ENCODE data around the gene METRN. TPM values are rescaled to one million over a fixed set of nuclear protein-coding genes. Genes with fewer than 3 reads are reported as not detected.

METRN gene
- total RNA-seq, 6 experiments from 2014 or later, result 14.0 to 43.7 (median 26.2) TPM

DNA sequence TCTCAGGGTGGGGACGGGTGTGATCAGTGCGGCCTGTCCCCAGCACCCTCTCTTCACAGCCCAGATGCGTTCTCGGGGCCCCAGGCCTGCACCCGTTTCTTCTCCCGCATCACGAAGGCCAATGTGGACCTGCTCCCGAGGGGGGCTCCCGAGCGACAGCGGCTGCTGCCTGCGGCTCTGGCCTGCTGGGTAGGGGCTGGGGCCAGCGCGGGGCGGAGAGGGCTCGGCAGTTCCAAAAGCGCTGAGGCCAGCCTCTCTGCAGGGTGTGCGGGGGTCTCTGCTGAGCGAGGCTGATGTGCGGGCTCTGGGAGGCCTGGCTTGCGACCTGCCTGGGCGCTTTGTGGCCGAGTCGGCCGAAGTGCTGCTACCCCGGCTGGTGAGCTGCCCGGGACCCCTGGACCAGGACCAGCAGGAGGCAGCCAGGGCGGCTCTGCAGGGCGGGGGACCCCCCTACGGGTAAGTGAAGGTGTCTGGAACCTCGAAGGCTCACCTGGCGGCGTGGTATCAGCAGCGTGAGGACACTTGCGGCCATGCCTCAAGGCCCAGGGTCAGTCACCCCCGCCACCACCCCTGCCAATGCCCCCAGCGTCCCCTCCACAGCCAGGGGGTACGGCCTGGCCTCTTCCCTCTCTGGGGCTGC, 50.0 kb downstream of the METRN start:
- Histone ChIP-seq H3K27me3 (no peaks in the 10 kb centered on the region), H3K9me3 (no peaks in the 10 kb centered on the region), H3K4me1 (no peaks in the 10 kb centered on the region), H3K36me3 (no peaks in the 10 kb centered on the region), H3K27ac (no peak overlapping the region), H3K4me3 (no peak overlapping the region)
- ATAC-seq, result no peak
- intact Hi-C loops (cut with DNase I), result no loop called here
- 91% methylated on average over 12 of the region's 38 CpGs for WGBS (ENCODE audit: insufficient coverage, low coverage, low lambda C conversion rate, missing lambda C conversion rate)
- DNase-seq, result peak in 1 of 3 donors; percentile 50
- no peak for TF ChIP-seq POLR2A (IDR thresholded peaks at IDR 0.05)
- TF ChIP-seq, protein P1, sequence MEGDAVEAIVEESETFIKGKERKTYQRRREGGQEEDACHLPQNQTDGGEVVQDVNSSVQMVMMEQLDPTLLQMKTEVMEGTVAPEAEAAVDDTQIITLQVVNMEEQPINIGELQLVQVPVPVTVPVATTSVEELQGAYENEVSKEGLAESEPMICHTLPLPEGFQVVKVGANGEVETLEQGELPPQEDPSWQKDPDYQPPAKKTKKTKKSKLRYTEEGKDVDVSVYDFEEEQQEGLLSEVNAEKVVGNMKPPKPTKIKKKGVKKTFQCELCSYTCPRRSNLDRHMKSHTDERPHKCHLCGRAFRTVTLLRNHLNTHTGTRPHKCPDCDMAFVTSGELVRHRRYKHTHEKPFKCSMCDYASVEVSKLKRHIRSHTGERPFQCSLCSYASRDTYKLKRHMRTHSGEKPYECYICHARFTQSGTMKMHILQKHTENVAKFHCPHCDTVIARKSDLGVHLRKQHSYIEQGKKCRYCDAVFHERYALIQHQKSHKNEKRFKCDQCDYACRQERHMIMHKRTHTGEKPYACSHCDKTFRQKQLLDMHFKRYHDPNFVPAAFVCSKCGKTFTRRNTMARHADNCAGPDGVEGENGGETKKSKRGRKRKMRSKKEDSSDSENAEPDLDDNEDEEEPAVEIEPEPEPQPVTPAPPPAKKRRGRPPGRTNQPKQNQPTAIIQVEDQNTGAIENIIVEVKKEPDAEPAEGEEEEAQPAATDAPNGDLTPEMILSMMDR (IDR thresholded peaks at IDR 0.05), result no peak

DNA sequence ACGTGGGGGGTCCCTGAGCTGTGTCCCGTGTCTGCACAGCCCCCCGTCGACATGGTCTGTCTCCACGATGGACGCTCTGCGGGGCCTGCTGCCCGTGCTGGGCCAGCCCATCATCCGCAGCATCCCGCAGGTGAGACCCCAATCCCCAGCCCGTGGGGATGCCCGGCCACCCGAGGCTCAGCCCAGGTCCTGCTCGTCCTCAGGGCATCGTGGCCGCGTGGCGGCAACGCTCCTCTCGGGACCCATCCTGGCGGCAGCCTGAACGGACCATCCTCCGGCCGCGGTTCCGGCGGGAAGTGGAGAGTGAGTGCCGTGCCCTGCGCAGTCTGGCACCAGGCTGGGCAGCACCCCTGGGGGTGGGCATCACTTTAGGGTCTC, 50.6 kb downstream of the METRN start:
- Histone ChIP-seq H3K9me3 (no peaks in the 10 kb centered on the region), H3K4me1 (no peaks in the 10 kb centered on the region), H3K27me3 (no peaks in the 10 kb centered on the region), H3K4me3 (no peak overlapping the region), H3K36me3 (no peaks in the 10 kb centered on the region), H3K27ac (no peak overlapping the region)
- ATAC-seq (no peak), DNase-seq (no peak)
- TF ChIP-seq POLR2A (IDR thresholded peaks at IDR 0.05), result no peak
- TF ChIP-seq, protein P1 (IDR thresholded peaks at IDR 0.05), result no peak
- intact Hi-C loops (cut with DNase I), result no loop called here
- WGBS (ENCODE audit: insufficient coverage, low coverage, low lambda C conversion rate, missing lambda C conversion rate), result no CpG with 5 or more reads among the region's 29 CpGs

DNA sequence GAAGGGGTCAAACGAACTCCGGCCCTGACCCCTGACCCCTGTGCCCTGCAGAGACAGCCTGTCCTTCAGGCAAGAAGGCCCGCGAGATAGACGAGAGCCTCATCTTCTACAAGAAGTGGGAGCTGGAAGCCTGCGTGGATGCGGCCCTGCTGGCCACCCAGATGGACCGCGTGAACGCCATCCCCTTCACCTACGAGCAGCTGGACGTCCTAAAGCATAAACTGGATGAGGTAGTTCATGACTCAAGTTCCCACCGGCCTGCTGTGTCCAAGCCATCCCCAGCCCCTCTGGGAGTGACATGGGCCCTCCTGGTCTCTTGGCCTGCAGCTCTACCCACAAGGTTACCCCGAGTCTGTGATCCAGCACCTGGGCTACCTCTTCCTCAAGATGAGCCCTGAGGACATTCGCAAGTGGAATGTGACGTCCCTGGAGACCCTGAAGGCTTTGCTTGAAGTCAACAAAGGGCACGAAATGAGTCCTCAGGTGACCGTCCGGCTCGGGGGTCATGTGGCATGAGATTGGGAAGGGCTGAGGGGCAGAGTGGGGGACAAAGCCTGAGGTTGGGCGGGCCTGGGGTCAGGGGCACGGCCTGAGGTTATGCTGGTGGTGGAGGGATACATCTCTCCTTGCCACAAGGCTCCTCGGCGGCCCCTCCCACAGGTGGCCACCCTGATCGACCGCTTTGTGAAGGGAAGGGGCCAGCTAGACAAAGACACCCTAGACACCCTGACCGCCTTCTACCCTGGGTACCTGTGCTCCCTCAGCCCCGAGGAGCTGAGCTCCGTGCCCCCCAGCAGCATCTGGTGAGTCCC, 51.3 kb downstream of the METRN start:
- Histone ChIP-seq H3K27me3 (no peaks in the 10 kb centered on the region), H3K4me3 (no peak overlapping the region), H3K27ac (no peak overlapping the region), H3K9me3 (no peaks in the 10 kb centered on the region), H3K36me3 (no peaks in the 10 kb centered on the region), H3K4me1 (no peaks in the 10 kb centered on the region)
- intact Hi-C loops (cut with DNase I), result no loop called here
- ATAC-seq, result peak in 1 of 4 donors; percentile 11
- DNase-seq, result no peak
- TF ChIP-seq, protein P1 (IDR thresholded peaks at IDR 0.05), result no peak
- no peak for TF ChIP-seq POLR2A (IDR thresholded peaks at IDR 0.05)
- 60% methylated on average over 3 of the region's 29 CpGs for WGBS (ENCODE audit: insufficient coverage, low coverage, low lambda C conversion rate, missing lambda C conversion rate)

DNA sequence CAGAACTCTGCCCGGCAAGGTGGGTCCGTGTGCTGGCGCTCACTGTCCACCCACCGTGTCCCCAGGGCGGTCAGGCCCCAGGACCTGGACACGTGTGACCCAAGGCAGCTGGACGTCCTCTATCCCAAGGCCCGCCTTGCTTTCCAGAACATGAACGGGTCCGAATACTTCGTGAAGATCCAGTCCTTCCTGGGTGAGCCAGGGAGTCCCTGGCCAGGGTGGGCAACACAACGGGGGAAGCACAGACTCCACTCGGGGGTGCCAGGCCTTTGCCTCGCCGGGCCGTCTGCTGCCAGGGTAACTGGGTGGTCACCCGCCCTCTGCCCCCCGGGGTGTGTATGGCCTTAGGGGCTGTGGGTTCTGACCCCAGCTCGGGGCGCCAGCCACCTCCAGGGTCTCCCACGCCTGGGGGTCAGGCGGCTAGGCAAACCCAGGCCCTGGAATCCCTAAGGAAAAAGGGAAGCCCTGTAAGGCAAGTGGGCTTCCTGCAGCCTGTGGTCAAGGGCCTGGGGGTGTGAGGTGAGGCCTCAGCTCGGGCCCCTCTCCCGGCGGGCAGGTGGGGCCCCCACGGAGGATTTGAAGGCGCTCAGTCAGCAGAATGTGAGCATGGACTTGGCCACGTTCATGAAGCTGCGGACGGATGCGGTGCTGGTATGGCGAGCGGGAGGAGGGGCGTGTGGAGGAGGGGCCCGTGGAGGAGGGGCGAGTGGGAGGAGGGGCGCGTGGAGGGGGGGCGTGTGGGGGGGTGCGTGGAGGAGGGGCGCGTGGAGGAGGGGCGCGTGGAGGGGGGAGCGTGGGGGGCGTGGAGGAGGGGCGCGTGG, 52.1 kb downstream of the METRN start:
- no peak overlapping the region for H3K27ac ChIP-seq
- WGBS (ENCODE audit: insufficient coverage, low coverage, low lambda C conversion rate, missing lambda C conversion rate), result 66% methylated on average over 31 of the region's 48 CpGs
- intact Hi-C loops (cut with DNase I), result no loop called here
- no peaks in the 10 kb centered on the region for H3K27me3 ChIP-seq
- no peaks in the 10 kb centered on the region for H3K36me3 ChIP-seq
- DNase-seq (no peak), ATAC-seq (no peak)
- TF ChIP-seq, protein P1 (IDR thresholded peaks at IDR 0.05), result no peak
- TF ChIP-seq POLR2A (IDR thresholded peaks at IDR 0.05), result no peak
- H3K4me3 ChIP-seq, result no peak overlapping the region
- no peaks in the 10 kb centered on the region for H3K9me3 ChIP-seq
- no peaks in the 10 kb centered on the region for H3K4me1 ChIP-seq
